ENCODE measurements around the gene NPR1.
"Not testable (repeated sequence)": the region's sequence is repeated elsewhere in the genome, so short reads cannot be mapped to it uniquely, and the experiment has no call there.

The NPR1 gene

GRCh38 chr1:153649137-153649862 is 29.2 kb upstream of the NPR1 start:
- in situ Hi-C loops (cut with HindIII; ENCODE audit: low sequenced_read_pairs): no loop called here

GRCh38 chr1:153649863-153650235 is 28.6 kb upstream of the NPR1 start:
- in situ Hi-C loops (cut with HindIII; ENCODE audit: low sequenced_read_pairs): no loop called here

- in situ Hi-C loops (cut with HindIII; ENCODE audit: low sequenced_read_pairs): no loop called here
Observed at GRCh38 chr1:153651771-153652170, 26.7 kb upstream of the NPR1 start.

GRCh38 chr1:153652805-153653500 is 25.5 kb upstream of the NPR1 start:
- in situ Hi-C loops (cut with HindIII; ENCODE audit: low sequenced_read_pairs): no loop called here

- in situ Hi-C loops (cut with HindIII; ENCODE audit: low sequenced_read_pairs): no loop called here
Observed at GRCh38 chr1:153655333-153655732, 23.2 kb upstream of the NPR1 start.

- in situ Hi-C loops (cut with HindIII; ENCODE audit: low sequenced_read_pairs): no loop called here
Observed at GRCh38 chr1:153658400-153659174, 19.9 kb upstream of the NPR1 start, which contains the start of gene SNAPIN. SNAPIN (plus strand) TSS chr1:153658703; CDS start chr1:153658744, 41 bp downstream.

GRCh38 chr1:153659175-153659534 is 19.3 kb upstream of the NPR1 start:
- in situ Hi-C loops (cut with HindIII; ENCODE audit: low sequenced_read_pairs): no loop called here

GRCh38 chr1:153659656-153660055 is 18.8 kb upstream of the NPR1 start:
- in situ Hi-C loops (cut with HindIII; ENCODE audit: low sequenced_read_pairs): no loop called here

GRCh38 chr1:153661111-153661708 is 17.3 kb upstream of the NPR1 start:
- in situ Hi-C loops (cut with HindIII; ENCODE audit: low sequenced_read_pairs): no loop called here

GRCh38 chr1:153662269-153662668 is 16.2 kb upstream of the NPR1 start:
- in situ Hi-C loops (cut with HindIII; ENCODE audit: low sequenced_read_pairs): no loop called here

- in situ Hi-C loops (cut with HindIII; ENCODE audit: low sequenced_read_pairs): no loop called here
Observed at GRCh38 chr1:153663211-153663610, 15.3 kb upstream of the NPR1 start.

GRCh38 chr1:153667439-153667838 is 11.0 kb upstream of the NPR1 start:
- in situ Hi-C loops (cut with HindIII; ENCODE audit: low sequenced_read_pairs): no loop called here

- in situ Hi-C loops (cut with HindIII; ENCODE audit: low sequenced_read_pairs): not testable (repeated sequence)
Observed at GRCh38 chr1:153668672-153669071, 9.8 kb upstream of the NPR1 start.

GRCh38 chr1:153669606-153670005 is 8.9 kb upstream of the NPR1 start:
- in situ Hi-C loops (cut with HindIII; ENCODE audit: low sequenced_read_pairs): no loop called here

GRCh38 chr1:153670257-153670858 is 8.1 kb upstream of the NPR1 start:
- in situ Hi-C loops (cut with HindIII; ENCODE audit: low sequenced_read_pairs): no loop called here

GRCh38 chr1:153670859-153671627 is 7.4 kb upstream of the NPR1 start, which contains the start of gene ILF2:
ILF2 (minus strand) TSS chr1:153670993; CDS start chr1:153670922, 71 bp downstream.
- in situ Hi-C loops (cut with HindIII; ENCODE audit: low sequenced_read_pairs): no loop called here

- in situ Hi-C loops (cut with HindIII; ENCODE audit: low sequenced_read_pairs): not testable (repeated sequence)
Observed at GRCh38 chr1:153671628-153672353, 6.7 kb upstream of the NPR1 start.

GRCh38 chr1:153673511-153673910 is 5.0 kb upstream of the NPR1 start:
- in situ Hi-C loops (cut with HindIII; ENCODE audit: low sequenced_read_pairs): no loop called here

- in situ Hi-C loops (cut with HindIII; ENCODE audit: low sequenced_read_pairs): no loop called here
Observed at GRCh38 chr1:153677718-153678518, 570 bp upstream of the NPR1 start.

Data from endothelial cell of hepatic sinusoid (primary cell).